Body of pancreas (tissue), 4 donors: Measurements from ENCODE around the gene RALGAPA1. TPM values are rescaled to one million over a fixed set of nuclear protein-coding genes. Genes with fewer than 3 reads are reported as not detected.
"Not testable (repeated sequence)": the region's sequence is repeated elsewhere in the genome, so short reads cannot be mapped to it uniquely, and the experiment has no call there.

Experiments used
- ATAC-seq: fragments of 150-250 bp; one replicate; pipeline ENCODE4 v1.9.1; 2016
- DNase-seq, 4 donors: peaks; one replicate each; pipeline ENCODE4 v3.0.0-alpha.2; 2019
- H3K27ac ChIP-seq, 4 donors: fragments of 200-600 bp; sonication (generic); 1 replicate in 3 of 4; 2 replicates in 1 of 4; pipeline versions ENCODE4 v1.5.1 to v1.6.1; 2016 to 2019; ENCODE audit warnings: mild to moderate bottlenecking in 1 of 4, mixed read lengths in 1 of 4, moderate library complexity in 1 of 4
- H3K27me3 ChIP-seq, 2 donors: fragments of 200-600 bp; sonication (generic); one replicate each; pipeline ENCODE4 v1.6.0; 2016; ENCODE audit warnings: mild to moderate bottlenecking in 1 of 2
- H3K36me3 ChIP-seq, 2 donors: fragments of 200-600 bp; sonication (generic); replicated peaks in 1 of 2; 2 replicates each; pipeline ENCODE4 v1.5.1; 2016; ENCODE audit warnings: low read depth in 2 of 2; ENCODE audit not compliant: insufficient read depth in 1 of 2
- H3K4me1 ChIP-seq: fragments of 200-600 bp; sonication (generic); one replicate; pipeline ENCODE4 v1.6.0; 2016
- H3K4me3 ChIP-seq, 2 donors: fragments of 200-600 bp; sonication (generic); 1 replicate in 1 of 2; 2 replicates in 1 of 2; pipeline ENCODE4 v1.5.1; 2016 to 2019
- H3K9me3 ChIP-seq, 3 donors: fragments of 200-600 bp; sonication (generic); 1 replicate in 2 of 3; 2 replicates in 1 of 3; pipeline ENCODE4 v1.5.1; 2016
- POLR2A ChIP-seq, 3 donors: fragments of 450-650 bp; IDR thresholded peaks; one replicate each; pipeline ENCODE4 v1.6.1; 2016; ENCODE audit warnings: antibody characterized with exemption in 3 of 3, mild to moderate bottlenecking in 2 of 3
- WGBS, 2 donors: methylation state at CpG; one replicate each; pipeline ENCODE4 v1.1.5; 2017; 5-methylcytosine and 5-hydroxymethylcytosine counted together
- intact Hi-C: fragments of 100-400 bp; cut with DNase I; formaldehyde crosslinking; loops from one replicate; pipeline ENCODE4 v1.15.1; 2023
- total RNA-seq, 2 donors: library from RNA; depleted of rRNA; stranded (reverse); fragments of >200 nt; gene quantifications; one replicate each; pipeline ENCODE4 v1.1.0, GENCODE V29; 2016
- TF ChIP-seq, protein P1 (sequence below), 7 experiments: fragments of 450-650 bp in 4 of 7; fragments of 200-600 bp in 3 of 7; sonication (generic) in 3 of 7; IDR thresholded peaks; one replicate each; pipeline ENCODE4 v1.5.1; 2016 to 2019; ENCODE audit warnings: antibody characterized with exemption in 7 of 7

Gene RALGAPA1
- total RNA-seq, 2 donors from 2014 or later = 34.9 to 48.8 TPM

DNA sequence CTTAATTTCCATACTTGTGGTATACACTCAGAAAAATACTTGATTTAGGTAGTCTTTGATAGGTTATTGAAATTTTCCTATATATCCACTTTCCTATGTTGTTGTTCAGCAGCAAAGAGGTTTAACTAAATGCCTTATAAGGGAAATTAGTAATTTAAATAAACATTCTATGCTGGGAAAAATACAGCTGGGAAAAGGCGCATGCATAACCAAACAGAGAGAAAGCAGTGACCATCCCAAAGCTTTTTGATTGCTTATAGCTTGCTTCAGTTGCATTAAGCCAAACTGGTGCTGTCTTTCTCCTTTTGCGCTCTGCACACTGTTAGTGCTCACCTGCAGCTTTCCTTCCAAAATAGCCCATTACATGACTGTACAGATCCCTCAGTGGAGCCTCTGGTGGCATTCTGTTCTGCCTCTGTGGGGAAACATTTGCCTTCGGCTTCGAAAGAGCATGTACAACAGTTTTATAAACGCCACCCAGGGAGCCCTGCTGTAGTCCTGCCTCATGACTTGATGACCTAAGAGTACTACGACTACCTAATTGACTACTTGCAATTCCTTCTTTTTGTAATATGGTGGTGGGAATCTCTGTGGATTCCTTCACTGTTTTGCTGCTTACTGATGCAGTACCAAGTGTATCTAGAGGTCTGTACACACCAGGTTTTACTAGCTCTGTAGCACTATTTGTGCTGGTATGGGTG lies 120.8 kb downstream of the RALGAPA1 start:
- no peak for DNase-seq
- TF ChIP-seq, protein P1, sequence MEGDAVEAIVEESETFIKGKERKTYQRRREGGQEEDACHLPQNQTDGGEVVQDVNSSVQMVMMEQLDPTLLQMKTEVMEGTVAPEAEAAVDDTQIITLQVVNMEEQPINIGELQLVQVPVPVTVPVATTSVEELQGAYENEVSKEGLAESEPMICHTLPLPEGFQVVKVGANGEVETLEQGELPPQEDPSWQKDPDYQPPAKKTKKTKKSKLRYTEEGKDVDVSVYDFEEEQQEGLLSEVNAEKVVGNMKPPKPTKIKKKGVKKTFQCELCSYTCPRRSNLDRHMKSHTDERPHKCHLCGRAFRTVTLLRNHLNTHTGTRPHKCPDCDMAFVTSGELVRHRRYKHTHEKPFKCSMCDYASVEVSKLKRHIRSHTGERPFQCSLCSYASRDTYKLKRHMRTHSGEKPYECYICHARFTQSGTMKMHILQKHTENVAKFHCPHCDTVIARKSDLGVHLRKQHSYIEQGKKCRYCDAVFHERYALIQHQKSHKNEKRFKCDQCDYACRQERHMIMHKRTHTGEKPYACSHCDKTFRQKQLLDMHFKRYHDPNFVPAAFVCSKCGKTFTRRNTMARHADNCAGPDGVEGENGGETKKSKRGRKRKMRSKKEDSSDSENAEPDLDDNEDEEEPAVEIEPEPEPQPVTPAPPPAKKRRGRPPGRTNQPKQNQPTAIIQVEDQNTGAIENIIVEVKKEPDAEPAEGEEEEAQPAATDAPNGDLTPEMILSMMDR (IDR thresholded peaks at IDR 0.05) = no peak
- no peak for TF ChIP-seq POLR2A (IDR thresholded peaks at IDR 0.05)
- WGBS, 2 donors = 85 to 89% methylated on average over 6 of the region's 6 CpGs
- Histone ChIP-seq H3K4me1 (no peaks in the 10 kb centered on the region), H3K27ac (no peak overlapping the region), H3K27me3 (no peaks in the 10 kb centered on the region), H3K4me3 (no peak overlapping the region), H3K36me3 (peaks cover 0 to 3% of the 10 kb centered on the region in 2 donors), H3K9me3 (no peaks in the 10 kb centered on the region)
- no peak for ATAC-seq
- intact Hi-C loops = no loop called here

- Histone ChIP-seq H3K4me1 (no peaks in the 10 kb centered on the region), H3K36me3 (peaks cover 0 to 3% of the 10 kb centered on the region in 2 donors), H3K4me3 (no peak overlapping the region), H3K27ac (no peak overlapping the region), H3K9me3 (no peaks in the 10 kb centered on the region), H3K27me3 (no peaks in the 10 kb centered on the region)
- no peak for ATAC-seq
- intact Hi-C loops = no loop called here
- 7 to 12% methylated on average over 1 of the region's 1 CpG for WGBS, 2 donors
- TF ChIP-seq, protein P1 (IDR thresholded peaks at IDR 0.05) = peak in 6 of 7 experiments; percentile 56 to 66 (median 60)
- no peak for TF ChIP-seq POLR2A (IDR thresholded peaks at IDR 0.05)
- DNase-seq = peak; percentile 22 to 55 (median 36)
Measured at GRCh38 chr14:35687335-35687939, 121.7 kb downstream of the RALGAPA1 start.

DNA sequence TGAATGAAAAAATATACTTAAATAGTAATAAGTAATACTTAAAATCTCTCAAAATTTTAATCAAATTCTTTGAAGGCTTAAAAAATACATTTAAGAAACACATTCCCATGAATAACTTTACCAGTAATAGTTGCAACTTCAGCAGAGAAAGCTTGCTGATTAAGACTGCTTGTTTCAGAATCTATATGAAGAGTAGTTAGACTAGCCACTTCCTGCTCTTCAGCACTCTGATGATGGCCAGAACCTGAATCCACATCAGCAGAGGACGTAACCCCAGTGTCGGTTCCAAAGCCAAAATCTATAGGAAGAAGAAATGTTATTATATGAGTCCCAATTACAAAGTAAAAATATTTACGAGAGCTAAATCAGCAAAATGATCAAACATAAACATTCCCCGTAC lies 125.4 kb downstream of the RALGAPA1 start:
- H3K4me1 ChIP-seq, H3K27me3 ChIP-seq, H3K4me3 ChIP-seq, DNase-seq, intact Hi-C loops, ATAC-seq, H3K27ac ChIP-seq, H3K36me3 ChIP-seq, H3K9me3 ChIP-seq: not testable (repeated sequence)
- WGBS, 2 donors = 69 to 76% methylated on average over 4 of the region's 4 CpGs

GRCh38 chr14:35682802-35683201 lies 126.3 kb downstream of the RALGAPA1 start:
- 95 to 96% methylated on average over 2 of the region's 2 CpGs for WGBS, 2 donors
- H3K27ac ChIP-seq = no peak overlapping the region
- H3K9me3 ChIP-seq = no peaks in the 10 kb centered on the region
- ATAC-seq (no peak), DNase-seq (no peak)
- no peaks in the 10 kb centered on the region for H3K36me3 ChIP-seq
- no peaks in the 10 kb centered on the region for H3K27me3 ChIP-seq
- H3K4me3 ChIP-seq = no peak overlapping the region
- intact Hi-C loops = no loop called here
- TF ChIP-seq POLR2A (IDR thresholded peaks at IDR 0.05) = no peak
- TF ChIP-seq, protein P1 (IDR thresholded peaks at IDR 0.05) = no peak
- no peaks in the 10 kb centered on the region for H3K4me1 ChIP-seq

- H3K4me1 ChIP-seq = no peaks in the 10 kb centered on the region
- intact Hi-C loops = no loop called here
- no peak for ATAC-seq
- TF ChIP-seq POLR2A (IDR thresholded peaks at IDR 0.05) = no peak
- TF ChIP-seq, protein P1 (IDR thresholded peaks at IDR 0.05) = no peak
- no peaks in the 10 kb centered on the region for H3K27me3 ChIP-seq
- no peak for DNase-seq
- no peak overlapping the region for H3K27ac ChIP-seq
- peaks cover 0 to 4% of the 10 kb centered on the region in 2 donors for H3K36me3 ChIP-seq
- H3K9me3 ChIP-seq = no peaks in the 10 kb centered on the region
- H3K4me3 ChIP-seq = no peak overlapping the region
- 89 to 100% methylated on average over 1 of the region's 1 CpG for WGBS, 2 donors
Measured at GRCh38 chr14:35678403-35679028, 130.6 kb downstream of the RALGAPA1 start.
